HFFc6 (cell line): ENCODE measurements around the gene CAV1. TPM values are rescaled to one million over a fixed set of nuclear protein-coding genes. Genes with fewer than 3 reads are reported as not detected.

ENCODE experiments used
- DNase-seq: peaks from one replicate; pipeline ENCODE4 v3.0.0-alpha.2; 2018
- H3K27ac Mint-ChIP-seq: 2 replicates; pipeline ENCODE4 v1.8.0; 2020; ENCODE audit warnings: mild to moderate bottlenecking, mixed read lengths
- H3K27me3 Mint-ChIP-seq: 2 replicates; pipeline ENCODE4 v1.8.0; 2021; ENCODE audit warnings: mild to moderate bottlenecking, moderate library complexity, mixed read lengths; ENCODE audit not compliant: insufficient read depth
- H3K36me3 Mint-ChIP-seq: 2 replicates; pipeline ENCODE4 v1.8.0; 2021; ENCODE audit warnings: low read depth, mixed read lengths
- H3K4me1 Mint-ChIP-seq: 2 replicates; pipeline ENCODE4 v1.8.0; 2020; ENCODE audit warnings: low read depth, mixed read lengths
- H3K4me3 Mint-ChIP-seq: 2 replicates; pipeline ENCODE4 v1.8.0; 2020; ENCODE audit warnings: mild to moderate bottlenecking, moderate library complexity, mixed read lengths
- H3K9me3 Mint-ChIP-seq: 2 replicates; pipeline ENCODE4 v1.8.0; 2020; ENCODE audit warnings: mild to moderate bottlenecking, mixed read lengths
- CTCF ChIP-seq: fragments of 200-600 bp; sonication (generic); IDR thresholded peaks from 2 replicates; pipeline ENCODE4 v1.5.0; 2021; ENCODE audit warnings: antibody characterized with exemption, mild to moderate bottlenecking
- total RNA-seq, 6 experiments: library from RNA; stranded (reverse); fragmentation: NEBNext Ultra II Directional; extraction: Animal tissue kit (Norgen Biotek cat#: 25700); gene quantifications; 2 replicates in 1 of 6; 3 replicates in 5 of 6; pipeline ENCODE4 v1.2.3, GENCODE V29; 2021

Gene CAV1
- total RNA-seq, 6 experiments from 2014 or later: 938 to 1,171 (median 1,076) TPM

GRCh38 chr7:116572036-116572435, 47.2 kb downstream of the CAV1 start:
- Mint-ChIP-seq H3K4me1 (peaks cover 93% of the 10 kb centered on the region), H3K4me3 (no peak overlapping the region; the same call in 1 of the 2 replicates), H3K36me3 (no peaks in the 10 kb centered on the region), H3K27me3 (no peaks in the 10 kb centered on the region; the same call in 1 of the 2 replicates), H3K9me3 (no peaks in the 10 kb centered on the region), H3K27ac (peak overlapping the region; percentile 85)
- no peak for DNase-seq
- TF ChIP-seq CTCF: no peak

- H3K9me3 Mint-ChIP-seq: peaks cover 1% of the 10 kb centered on the region; the same call in 1 of the 2 replicates
- peak overlapping the region; percentile 85 for H3K27ac Mint-ChIP-seq
- DNase-seq: no peak
- peaks cover 6% of the 10 kb centered on the region for H3K36me3 Mint-ChIP-seq
- H3K4me1 Mint-ChIP-seq: peaks cover 100% of the 10 kb centered on the region
- H3K27me3 Mint-ChIP-seq: no peaks in the 10 kb centered on the region; the same call in 1 of the 2 replicates
- TF ChIP-seq CTCF: no peak
- H3K4me3 Mint-ChIP-seq: no peak overlapping the region
Observed at GRCh38 chr7:116573541-116573940, 48.7 kb downstream of the CAV1 start.

GRCh38 chr7:116574025-116574822, 49.4 kb downstream of the CAV1 start:
- Mint-ChIP-seq H3K4me1 (peaks cover 99% of the 10 kb centered on the region), H3K27me3 (no peaks in the 10 kb centered on the region; the same call in 1 of the 2 replicates), H3K9me3 (peaks cover 4% of the 10 kb centered on the region; the same call in 1 of the 2 replicates), H3K4me3 (no peak overlapping the region), H3K36me3 (peaks cover 10% of the 10 kb centered on the region), H3K27ac (peak overlapping the region; percentile 85)
- TF ChIP-seq CTCF: no peak
- DNase-seq: no peak

GRCh38 chr7:116575853-116576252, 51.0 kb downstream of the CAV1 start:
- H3K9me3 Mint-ChIP-seq: peaks cover 4% of the 10 kb centered on the region; the same call in 1 of the 2 replicates
- TF ChIP-seq CTCF: no peak
- no peak overlapping the region for H3K4me3 Mint-ChIP-seq
- peak overlapping the region; percentile 85 for H3K27ac Mint-ChIP-seq
- peaks cover 99% of the 10 kb centered on the region for H3K4me1 Mint-ChIP-seq
- DNase-seq: no peak
- H3K36me3 Mint-ChIP-seq: peaks cover 16% of the 10 kb centered on the region
- H3K27me3 Mint-ChIP-seq: no peaks in the 10 kb centered on the region

GRCh38 chr7:116576350-116577319, 51.8 kb downstream of the CAV1 start:
- H3K4me3 Mint-ChIP-seq: peak overlapping the region; percentile 77
- DNase-seq: peak; percentile 95
- no peaks in the 10 kb centered on the region for H3K27me3 Mint-ChIP-seq
- TF ChIP-seq CTCF: peak; percentile 30
- H3K4me1 Mint-ChIP-seq: peaks cover 99% of the 10 kb centered on the region
- H3K27ac Mint-ChIP-seq: peak overlapping the region; percentile 85
- peaks cover 16% of the 10 kb centered on the region for H3K36me3 Mint-ChIP-seq
- H3K9me3 Mint-ChIP-seq: peaks cover 4% of the 10 kb centered on the region; the same call in 1 of the 2 replicates
